ENCODE data around the gene STAT5B.
A peak's percentile ranks its signal among the peaks of the same experiment; 100 is the strongest.

STAT5B gene

GRCh38 chr17:42284024-42284369, 7.8 kb upstream of the STAT5B start:
- DNase-seq = no peak

- no peak for DNase-seq
These were observed 7.2 kb upstream of the STAT5B start for GRCh38 chr17:42283241-42284023.

- no peak for DNase-seq
These were observed 6.4 kb upstream of the STAT5B start for GRCh38 chr17:42282478-42283080.

GRCh38 chr17:42281571-42282096, 5.4 kb upstream of the STAT5B start:
- no peak for DNase-seq

GRCh38 chr17:42279776-42280630, 3.8 kb upstream of the STAT5B start:
- no peak for DNase-seq

GRCh38 chr17:42277342-42277712, 1.1 kb upstream of the STAT5B start:
- no peak for DNase-seq

- DNase-seq = peak; percentile 61
These were observed 584 bp upstream of the STAT5B start for GRCh38 chr17:42276609-42277341.

GRCh38 chr17:42275527-42276358, 448 bp downstream of the STAT5B start:
- no peak for DNase-seq

GRCh38 chr17:42274812-42275526, 1.2 kb downstream of the STAT5B start:
- DNase-seq = no peak

- no peak for DNase-seq
These were observed 2.0 kb downstream of the STAT5B start for GRCh38 chr17:42274253-42274542.

GRCh38 chr17:42273474-42274252, 2.5 kb downstream of the STAT5B start:
- no peak for DNase-seq

GRCh38 chr17:42272162-42272907, 3.9 kb downstream of the STAT5B start:
- DNase-seq = no peak

GRCh38 chr17:42271779-42272035, 4.5 kb downstream of the STAT5B start:
- no peak for DNase-seq

- DNase-seq = no peak
These were observed 5.0 kb downstream of the STAT5B start for GRCh38 chr17:42271006-42271778.

GRCh38 chr17:42270596-42270995, 5.6 kb downstream of the STAT5B start:
- no peak for DNase-seq

- DNase-seq = no peak
These were observed 6.0 kb downstream of the STAT5B start for GRCh38 chr17:42270170-42270535.

GRCh38 chr17:42268236-42268635, 8.0 kb downstream of the STAT5B start:
- no peak for DNase-seq

GRCh38 chr17:42266918-42267766, 9.0 kb downstream of the STAT5B start:
- DNase-seq = peak; percentile 37

GRCh38 chr17:42266462-42266861, 9.7 kb downstream of the STAT5B start:
- no peak for DNase-seq

Data from MV-4-11 (cell line).